Fibroblast of the aortic adventitia (primary cell): ENCODE data around the gene ASCC3. TPM values are rescaled to one million over a fixed set of nuclear protein-coding genes. Genes with fewer than 3 reads are reported as not detected.

Source experiments
- DNase-seq: peaks from one replicate; pipeline ENCODE4 v3.0.0-alpha.2; 2010; ENCODE audit warnings: low read depth
- H3K4me3 ChIP-seq: 2 replicates; pipeline ENCODE4 v1.5.1; 2011; ENCODE audit warnings: low read depth, mild to moderate bottlenecking, control low read depth, low read length, moderate library complexity
- total RNA-seq: library from RNA; depleted of rRNA; stranded (reverse); fragments of >200 nt; gene quantifications from 2 replicates; pipeline ENCODE4 v1.2.3, GENCODE V29; 2012; ENCODE audit warnings: low replicate concordance
- TF ChIP-seq, protein P1 (sequence below): IDR thresholded peaks from 2 replicates; pipeline ENCODE4 v1.5.1; 2011; ENCODE audit warnings: mild to moderate bottlenecking, low read length, control low read depth, inconsistent platforms; ENCODE audit not compliant: insufficient read depth

ASCC3 gene
- total RNA-seq, 1 donor: 87.5 TPM

DNA sequence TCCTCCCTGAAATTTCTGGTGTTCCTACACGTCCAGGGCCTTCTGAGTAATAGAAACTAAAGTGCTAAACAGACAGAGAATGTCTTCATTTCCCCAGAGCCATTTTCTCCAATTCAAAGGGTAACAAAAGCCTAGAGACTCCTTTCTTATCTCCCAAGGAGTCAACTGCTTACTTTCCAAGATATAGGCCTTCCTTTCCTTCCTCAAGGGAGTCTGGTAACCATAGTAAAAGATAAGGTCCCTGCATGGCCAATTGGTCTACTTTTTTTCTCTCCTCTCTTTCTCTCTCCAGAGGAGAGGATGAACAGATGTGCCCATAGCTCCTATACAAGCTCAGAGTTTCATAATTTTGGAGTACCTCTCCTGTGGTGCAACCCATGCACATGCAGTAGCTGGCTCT lies 185.7 kb downstream of the ASCC3 start:
- peak; percentile 35 for DNase-seq
- H3K4me3 ChIP-seq: no peak overlapping the region
- TF ChIP-seq, protein P1, sequence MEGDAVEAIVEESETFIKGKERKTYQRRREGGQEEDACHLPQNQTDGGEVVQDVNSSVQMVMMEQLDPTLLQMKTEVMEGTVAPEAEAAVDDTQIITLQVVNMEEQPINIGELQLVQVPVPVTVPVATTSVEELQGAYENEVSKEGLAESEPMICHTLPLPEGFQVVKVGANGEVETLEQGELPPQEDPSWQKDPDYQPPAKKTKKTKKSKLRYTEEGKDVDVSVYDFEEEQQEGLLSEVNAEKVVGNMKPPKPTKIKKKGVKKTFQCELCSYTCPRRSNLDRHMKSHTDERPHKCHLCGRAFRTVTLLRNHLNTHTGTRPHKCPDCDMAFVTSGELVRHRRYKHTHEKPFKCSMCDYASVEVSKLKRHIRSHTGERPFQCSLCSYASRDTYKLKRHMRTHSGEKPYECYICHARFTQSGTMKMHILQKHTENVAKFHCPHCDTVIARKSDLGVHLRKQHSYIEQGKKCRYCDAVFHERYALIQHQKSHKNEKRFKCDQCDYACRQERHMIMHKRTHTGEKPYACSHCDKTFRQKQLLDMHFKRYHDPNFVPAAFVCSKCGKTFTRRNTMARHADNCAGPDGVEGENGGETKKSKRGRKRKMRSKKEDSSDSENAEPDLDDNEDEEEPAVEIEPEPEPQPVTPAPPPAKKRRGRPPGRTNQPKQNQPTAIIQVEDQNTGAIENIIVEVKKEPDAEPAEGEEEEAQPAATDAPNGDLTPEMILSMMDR: no peak

DNA sequence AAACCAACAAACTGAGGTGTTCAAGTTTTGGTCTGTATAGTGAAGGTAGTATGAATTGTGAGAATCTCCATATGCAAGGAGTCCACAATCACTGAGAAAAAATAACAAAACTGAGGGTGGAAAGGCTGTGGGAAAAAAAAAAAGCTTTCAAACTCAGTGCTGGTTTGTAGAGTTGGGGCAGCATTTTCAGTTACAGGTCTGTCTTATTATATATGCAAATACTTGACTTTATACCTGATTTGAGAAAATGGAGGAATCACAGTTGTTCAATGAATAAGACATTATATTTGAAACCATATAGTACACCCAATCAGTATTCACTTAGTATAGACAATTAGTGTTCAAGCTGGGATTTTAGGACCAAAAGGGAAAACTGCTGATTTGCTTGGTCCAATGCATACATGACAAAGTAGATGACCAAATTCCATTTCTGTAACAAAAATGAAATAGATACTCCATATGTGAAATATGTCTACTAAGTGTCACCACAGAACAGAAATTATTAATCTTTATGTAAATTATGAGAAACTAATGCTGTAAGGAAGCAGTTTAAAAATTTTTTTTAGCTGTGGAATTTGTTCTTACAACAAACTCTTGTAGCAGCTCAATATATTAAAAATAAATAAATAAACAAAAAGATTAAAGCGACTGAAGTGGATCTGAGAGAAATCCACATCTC lies 187.7 kb downstream of the ASCC3 start:
- H3K4me3 ChIP-seq: no peak overlapping the region
- no peak for DNase-seq
- TF ChIP-seq, protein P1: no peak

DNA sequence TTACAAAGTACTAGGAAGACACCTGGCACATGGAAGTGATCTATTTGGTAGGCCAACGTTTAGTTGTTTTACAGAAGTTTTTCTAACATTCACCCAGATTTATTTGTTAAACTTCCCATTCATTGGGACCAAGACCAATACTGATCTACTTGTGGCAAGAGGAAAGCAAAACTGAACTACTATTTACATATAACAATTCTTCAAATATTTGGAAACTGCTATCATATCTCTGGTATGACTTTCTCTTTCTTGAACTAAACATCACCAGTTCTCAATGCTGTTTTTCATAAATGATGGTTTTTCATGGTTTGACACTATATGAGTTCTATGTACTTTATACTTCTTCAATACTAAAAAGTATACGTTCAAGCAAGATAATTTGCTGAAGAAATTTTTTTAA lies 189.2 kb downstream of the ASCC3 start:
- no peak for DNase-seq
- H3K4me3 ChIP-seq: no peak overlapping the region
- TF ChIP-seq, protein P1: no peak

DNA sequence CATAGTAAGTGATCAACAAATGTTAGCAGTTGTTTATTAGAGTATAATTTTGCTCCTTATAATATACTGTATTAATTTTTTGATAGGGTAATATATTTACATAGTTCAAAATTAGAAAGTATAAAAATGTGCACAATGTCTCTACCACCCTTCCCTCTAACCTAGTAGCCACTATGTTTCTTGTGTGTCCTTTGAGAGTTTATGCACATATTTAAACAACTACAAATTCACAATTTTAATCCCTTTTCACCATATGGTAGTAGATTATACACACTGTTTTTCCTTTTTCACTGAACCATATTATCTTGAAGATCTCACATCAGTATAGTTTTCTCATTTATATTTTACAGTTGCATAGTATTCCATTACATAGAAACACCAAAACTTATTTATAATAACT lies 194.9 kb downstream of the ASCC3 start:
- DNase-seq: no peak
- TF ChIP-seq, protein P1: no peak
- no peak overlapping the region for H3K4me3 ChIP-seq

DNA sequence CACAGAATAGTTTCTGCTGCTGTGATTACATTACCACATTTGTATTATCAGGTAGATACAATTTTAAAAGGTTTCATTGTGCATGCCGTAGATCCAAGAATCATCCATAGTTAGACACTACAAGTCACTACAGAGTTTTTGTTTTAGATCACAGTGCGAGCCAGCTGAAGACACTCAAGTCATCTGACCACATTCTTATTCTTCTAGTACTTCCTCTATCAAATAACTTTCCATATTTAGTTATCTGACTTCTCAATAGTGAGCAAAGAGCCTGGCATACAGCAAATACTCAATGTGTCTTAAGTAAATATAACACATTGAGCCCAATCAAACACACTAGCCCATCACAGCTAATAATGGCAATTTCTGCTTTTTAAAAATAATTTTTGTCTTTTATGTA lies 195.4 kb downstream of the ASCC3 start:
- TF ChIP-seq, protein P1: no peak
- no peak overlapping the region for H3K4me3 ChIP-seq
- no peak for DNase-seq

DNA sequence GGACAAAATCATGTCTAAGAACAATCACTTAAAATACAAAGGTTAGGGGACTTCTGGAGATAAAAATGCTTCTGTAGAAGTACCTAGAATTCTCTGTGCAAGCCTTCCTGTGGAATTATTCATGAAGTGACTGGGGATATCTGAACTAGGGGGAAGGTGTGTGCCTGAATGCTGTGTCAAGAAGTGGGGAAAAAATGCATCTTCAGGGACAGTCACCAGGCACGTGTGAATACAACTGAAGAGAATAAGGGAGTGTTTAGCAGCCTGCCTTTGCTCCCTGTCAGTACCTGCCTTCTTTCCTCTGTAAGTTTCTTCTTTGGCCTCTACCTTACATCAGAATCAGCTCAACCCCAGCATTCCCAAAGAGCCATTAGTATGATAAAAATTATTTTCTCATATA lies 201.0 kb downstream of the ASCC3 start:
- no peak overlapping the region for H3K4me3 ChIP-seq
- DNase-seq: no peak
- TF ChIP-seq, protein P1: no peak

DNA sequence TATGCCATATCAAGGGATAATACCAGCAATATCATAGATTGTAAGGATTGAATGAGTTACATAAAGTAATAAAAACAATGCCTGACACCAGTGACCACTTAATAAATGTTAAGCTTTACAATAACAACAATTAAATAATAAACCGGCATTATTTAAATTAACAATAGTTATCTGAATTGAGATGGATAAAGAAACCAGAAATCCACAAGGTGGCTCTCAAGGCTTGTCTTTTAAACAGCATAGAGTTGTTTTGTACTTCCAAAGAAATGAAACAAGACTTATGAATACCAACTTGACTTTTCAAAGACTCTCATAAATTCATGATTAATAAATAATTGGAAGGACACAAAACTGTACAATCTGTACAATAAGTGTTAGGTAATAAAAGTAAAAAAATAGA lies 203.1 kb downstream of the ASCC3 start:
- no peak overlapping the region for H3K4me3 ChIP-seq
- TF ChIP-seq, protein P1: no peak
- DNase-seq: peak; percentile 36
